Activated T-helper 1 cell treated with anti-CD3 and anti-CD28 coated beads, Interleukin-12 subunit alpha, Interleukin-12 subunit beta, Interleukin-2, Interleukin-4 antibody, amounts not matched to agents 30 ng/mL and 10 ng/mL and 1 ng/mL, durations not matched to agents 14 hours and 24 hours and 36 hours (primary cell): ENCODE data around the gene GINS2. TPM values are rescaled to one million over a fixed set of nuclear protein-coding genes. Genes with fewer than 3 reads are reported as not detected.

Source experiments
- DNase-seq: peaks from one replicate; pipeline ENCODE4 v3.0.0; 2021; ENCODE audit warnings: low spot score
- H3K27ac Mint-ChIP-seq: one replicate; pipeline ENCODE4 v1.8.0; 2021; ENCODE audit warnings: mild to moderate bottlenecking, mixed read lengths
- H3K27me3 Mint-ChIP-seq: one replicate; pipeline ENCODE4 v1.8.0; 2022; ENCODE audit warnings: mild to moderate bottlenecking, moderate library complexity, mixed read lengths; ENCODE audit not compliant: insufficient read depth
- H3K36me3 Mint-ChIP-seq: one replicate; pipeline ENCODE4 v1.8.0; 2021; ENCODE audit warnings: low read depth, mixed read lengths
- H3K4me1 Mint-ChIP-seq: one replicate; pipeline ENCODE4 v1.8.0; 2021; ENCODE audit warnings: low read depth, mixed read lengths
- H3K4me3 Mint-ChIP-seq: one replicate; pipeline ENCODE4 v1.8.0; 2021; ENCODE audit warnings: mild to moderate bottlenecking, moderate library complexity, mixed read lengths
- H3K9me3 Mint-ChIP-seq: one replicate; pipeline ENCODE4 v1.8.0; 2021; ENCODE audit warnings: mixed read lengths
- intact Hi-C: fragments of 100-400 bp; cut with micrococcal nuclease; formaldehyde crosslinking; loops from one replicate; pipeline ENCODE4 v1.15.1; 2024
- total RNA-seq: library from RNA; stranded (reverse); gene quantifications from 2 replicates; pipeline ENCODE4 v1.2.3, GENCODE V29; 2022

GINS2 gene
- total RNA-seq, 1 donor from 2014 or later, result 87.2 TPM

DNA sequence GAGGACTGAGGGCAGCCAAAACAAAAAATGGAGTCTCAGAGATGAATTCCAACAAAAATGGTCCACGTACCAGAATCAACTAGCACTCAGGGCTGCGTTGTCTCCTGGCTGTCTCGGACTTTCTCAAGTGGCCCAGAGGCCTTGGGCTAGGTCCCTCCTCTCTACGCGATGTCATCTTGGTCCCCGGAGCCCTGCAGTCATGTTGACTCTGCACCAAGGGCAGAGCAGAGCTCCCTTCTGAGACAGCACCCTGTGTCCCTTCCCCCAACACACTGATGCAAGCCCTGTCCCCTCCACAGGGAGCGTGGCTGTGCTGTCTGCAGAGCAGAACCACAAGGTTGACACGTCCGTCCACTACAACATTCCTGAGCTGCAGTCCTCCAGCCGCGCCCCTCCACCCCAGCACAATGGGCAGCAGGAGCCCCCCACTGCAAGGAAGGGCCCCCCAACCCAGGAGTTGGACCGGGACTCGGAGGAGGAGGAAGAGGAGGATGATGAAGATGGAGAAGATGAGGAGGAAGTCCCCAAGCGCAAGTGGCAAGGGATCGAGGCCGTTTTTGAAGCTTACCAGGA lies 20.8 kb downstream of the GINS2 start:
- Mint-ChIP-seq H3K4me1 (no peaks in the 10 kb centered on the region), H3K4me3 (no peak overlapping the region), H3K36me3 (peaks cover 17% of the 10 kb centered on the region), H3K9me3 (no peaks in the 10 kb centered on the region), H3K27ac (no peak overlapping the region), H3K27me3 (no peaks in the 10 kb centered on the region)
- DNase-seq, result no peak
- intact Hi-C loops, result no loop called here

DNA sequence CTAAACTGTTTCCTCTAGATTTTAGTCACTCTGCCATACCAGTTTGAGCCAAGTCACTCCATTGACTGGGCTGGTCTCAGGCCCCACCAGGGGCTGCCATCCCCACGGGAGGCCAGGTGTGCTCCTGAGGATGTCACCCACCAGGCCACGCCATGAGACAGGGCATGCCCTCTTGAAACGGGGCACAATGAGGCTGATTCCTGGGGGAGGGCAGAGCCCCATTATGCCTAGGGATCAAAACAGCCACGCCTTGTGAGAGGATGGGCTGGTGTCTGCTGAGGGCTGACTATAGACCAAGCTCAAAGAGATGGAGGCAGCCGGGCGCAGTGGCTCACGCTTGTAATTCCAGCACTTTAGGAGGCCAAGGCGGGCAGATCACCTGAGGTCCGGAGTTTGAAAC lies 21.5 kb downstream of the GINS2 start:
- no peaks in the 10 kb centered on the region for H3K4me1 Mint-ChIP-seq
- H3K27me3 Mint-ChIP-seq, result no peaks in the 10 kb centered on the region
- peaks cover 13% of the 10 kb centered on the region for H3K36me3 Mint-ChIP-seq
- no peak overlapping the region for H3K4me3 Mint-ChIP-seq
- H3K9me3 Mint-ChIP-seq, result no peaks in the 10 kb centered on the region
- DNase-seq, result no peak
- intact Hi-C loops, result no loop called here
- H3K27ac Mint-ChIP-seq, result no peak overlapping the region

DNA sequence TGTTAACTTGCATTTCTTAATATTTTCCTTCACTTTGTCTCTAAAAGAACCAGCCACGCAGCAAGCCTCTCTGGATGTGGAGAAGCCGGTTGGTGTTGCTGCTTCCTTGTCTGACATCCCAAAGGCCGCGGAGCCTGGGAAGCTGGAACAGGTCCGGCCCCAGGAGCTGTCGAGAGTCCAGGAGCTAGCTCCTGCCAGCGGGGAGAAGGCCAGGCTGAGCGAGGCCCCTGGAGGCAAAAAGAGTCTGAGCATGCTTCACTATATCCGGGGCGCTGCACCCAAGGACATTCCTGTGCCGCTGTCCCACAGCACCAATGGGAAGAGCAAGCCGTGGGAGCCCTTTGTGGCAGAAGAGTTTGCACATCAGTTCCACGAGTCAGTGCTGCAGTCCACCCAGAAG lies 22.8 kb downstream of the GINS2 start:
- H3K27me3 Mint-ChIP-seq, result no peaks in the 10 kb centered on the region
- H3K4me1 Mint-ChIP-seq, result no peaks in the 10 kb centered on the region
- H3K9me3 Mint-ChIP-seq, result no peaks in the 10 kb centered on the region
- H3K36me3 Mint-ChIP-seq, result peaks cover 8% of the 10 kb centered on the region
- H3K27ac Mint-ChIP-seq, result no peak overlapping the region
- H3K4me3 Mint-ChIP-seq, result no peak overlapping the region
- intact Hi-C loops, result no loop called here
- DNase-seq, result no peak

DNA sequence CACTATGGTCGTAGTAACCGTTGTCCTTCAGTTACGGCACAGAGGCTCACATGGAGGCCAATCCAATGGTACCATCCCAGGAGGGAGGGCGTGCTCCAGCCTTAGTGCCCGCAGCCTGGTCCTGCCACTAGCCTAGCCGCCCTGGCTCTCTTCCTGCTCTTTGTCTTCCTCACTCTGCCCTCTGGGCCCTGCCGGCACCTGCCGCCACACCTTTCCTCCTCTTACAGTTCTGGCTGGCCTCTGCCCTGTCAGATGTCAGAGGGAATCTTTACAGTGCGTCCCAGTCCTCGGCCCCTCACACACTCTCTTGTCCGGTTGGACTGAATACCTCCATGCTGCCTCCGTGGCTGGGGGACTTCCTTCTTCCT lies 23.4 kb downstream of the GINS2 start:
- no peak for DNase-seq
- Mint-ChIP-seq H3K27ac (no peak overlapping the region), H3K9me3 (no peaks in the 10 kb centered on the region), H3K27me3 (no peaks in the 10 kb centered on the region), H3K4me1 (no peaks in the 10 kb centered on the region), H3K4me3 (no peak overlapping the region), H3K36me3 (peaks cover 7% of the 10 kb centered on the region)
- intact Hi-C loops, result no loop called here

DNA sequence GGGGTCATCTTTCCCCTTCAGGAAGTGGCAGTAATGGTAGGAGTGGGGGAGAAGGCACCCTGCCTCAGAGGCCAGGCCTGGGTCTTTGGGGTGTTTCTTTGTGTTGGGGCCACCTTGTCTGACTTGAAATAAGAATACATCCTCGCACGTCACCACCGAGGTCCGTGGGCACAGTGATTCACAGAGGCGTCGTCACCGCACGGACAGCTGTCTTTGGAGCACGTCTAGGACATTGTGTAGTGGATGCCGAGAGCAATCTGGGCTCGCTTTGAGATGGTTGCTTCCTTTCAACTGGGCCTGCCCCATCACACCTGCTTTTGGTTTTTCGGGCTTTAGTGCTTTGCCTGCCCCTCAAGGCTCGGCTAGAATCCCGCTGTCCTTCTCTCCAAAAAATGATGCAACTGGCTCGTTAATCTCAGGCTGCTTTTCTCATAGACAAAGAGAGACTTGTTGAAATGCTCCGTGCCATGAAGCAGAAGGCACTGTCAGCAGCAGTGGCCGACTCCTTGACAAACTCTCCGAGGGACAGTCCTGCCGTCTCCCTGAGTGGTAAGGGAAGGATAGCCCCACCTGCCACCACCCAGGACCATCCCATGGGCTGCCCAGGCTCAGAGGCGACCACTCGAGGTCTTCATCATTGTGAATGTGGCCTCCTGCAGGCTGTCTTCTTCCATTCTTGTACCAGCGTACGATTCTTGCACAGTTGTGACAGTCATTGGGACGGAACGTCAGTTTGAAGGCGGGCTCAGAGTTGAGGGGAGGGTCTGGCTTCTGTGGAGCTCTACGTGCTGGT lies 24.0 kb downstream of the GINS2 start:
- no peak overlapping the region for H3K27ac Mint-ChIP-seq
- H3K36me3 Mint-ChIP-seq, result peaks cover 8% of the 10 kb centered on the region
- intact Hi-C loops, result no loop called here
- H3K4me1 Mint-ChIP-seq, result no peaks in the 10 kb centered on the region
- H3K9me3 Mint-ChIP-seq, result no peaks in the 10 kb centered on the region
- no peaks in the 10 kb centered on the region for H3K27me3 Mint-ChIP-seq
- no peak overlapping the region for H3K4me3 Mint-ChIP-seq
- no peak for DNase-seq

DNA sequence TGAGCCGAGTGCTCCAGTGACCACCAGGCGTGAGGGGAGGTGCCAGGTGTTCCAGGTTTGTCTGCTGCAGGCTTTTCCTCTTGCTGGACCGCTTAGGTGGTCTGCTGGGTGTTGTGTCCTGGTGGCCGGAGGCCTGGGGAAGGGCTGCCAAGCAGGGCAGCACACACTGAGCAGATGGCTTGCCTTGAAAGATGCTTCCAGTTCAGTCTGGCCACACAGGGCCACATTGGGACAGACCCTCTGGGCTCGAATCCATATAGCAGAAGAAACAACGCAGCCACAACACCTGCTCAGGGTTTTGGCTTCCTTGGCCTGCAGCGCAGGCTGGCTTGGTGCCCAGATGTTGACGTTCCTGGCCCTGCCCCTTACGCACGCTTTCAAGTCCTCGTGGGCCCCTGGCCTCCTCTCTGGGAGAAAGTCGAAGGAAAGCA lies 24.8 kb downstream of the GINS2 start:
- H3K36me3 Mint-ChIP-seq, result peaks cover 10% of the 10 kb centered on the region

DNA sequence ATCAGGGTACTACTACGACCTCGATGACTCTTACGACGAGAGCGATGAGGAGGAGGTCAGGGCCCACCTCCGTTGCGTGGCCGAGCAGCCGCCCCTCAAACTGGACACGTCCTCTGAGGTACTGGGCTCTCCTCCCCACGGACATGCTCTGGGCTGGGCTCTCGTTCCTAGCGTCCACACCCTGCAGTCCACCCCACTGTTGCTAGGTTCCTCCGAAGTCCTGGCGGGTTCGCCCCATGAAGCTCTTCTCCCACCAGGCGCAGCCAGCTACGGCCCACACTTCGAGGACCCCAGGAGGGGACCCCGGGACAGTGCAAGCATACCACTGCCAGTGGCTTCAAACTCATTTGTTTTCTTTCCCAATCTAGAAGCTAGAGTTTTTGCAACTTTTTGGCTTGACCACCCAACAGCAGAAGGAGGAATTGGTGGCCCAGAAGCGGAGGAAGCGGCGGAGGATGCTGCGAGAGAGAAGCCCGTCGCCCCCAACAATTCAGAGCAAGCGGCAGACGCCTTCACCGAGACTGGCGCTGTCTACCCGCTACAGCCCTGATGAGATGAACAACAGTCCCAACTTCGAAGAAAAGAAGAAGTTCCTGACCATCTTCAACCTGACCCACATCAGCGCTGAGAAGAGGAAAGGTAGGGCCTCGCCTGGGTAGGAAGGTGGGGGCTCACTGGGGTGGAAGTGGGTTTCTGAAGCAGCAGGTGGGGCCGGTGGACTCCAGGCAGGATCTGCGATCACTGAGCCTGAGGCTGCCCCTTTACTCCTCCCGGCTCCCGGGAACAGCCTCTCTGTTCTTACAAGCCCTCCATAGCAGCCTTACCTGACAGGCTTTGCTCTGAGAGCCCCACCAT lies 25.6 kb downstream of the GINS2 start:
- no peak overlapping the region for H3K27ac Mint-ChIP-seq
- no peak overlapping the region for H3K4me3 Mint-ChIP-seq
- no peak for DNase-seq
- peaks cover 10% of the 10 kb centered on the region for H3K36me3 Mint-ChIP-seq
- H3K9me3 Mint-ChIP-seq, result no peaks in the 10 kb centered on the region
- H3K27me3 Mint-ChIP-seq, result no peaks in the 10 kb centered on the region
- no peaks in the 10 kb centered on the region for H3K4me1 Mint-ChIP-seq
- intact Hi-C loops, result no loop called here

More for the DNA sequence above, 24.8 kb downstream of the GINS2 start:
- intact Hi-C loops, result no loop called here
- no peak overlapping the region for H3K27ac Mint-ChIP-seq
- no peaks in the 10 kb centered on the region for H3K27me3 Mint-ChIP-seq
- no peaks in the 10 kb centered on the region for H3K4me1 Mint-ChIP-seq
- no peak overlapping the region for H3K4me3 Mint-ChIP-seq
- no peak for DNase-seq
- H3K9me3 Mint-ChIP-seq, result no peaks in the 10 kb centered on the region

DNA sequence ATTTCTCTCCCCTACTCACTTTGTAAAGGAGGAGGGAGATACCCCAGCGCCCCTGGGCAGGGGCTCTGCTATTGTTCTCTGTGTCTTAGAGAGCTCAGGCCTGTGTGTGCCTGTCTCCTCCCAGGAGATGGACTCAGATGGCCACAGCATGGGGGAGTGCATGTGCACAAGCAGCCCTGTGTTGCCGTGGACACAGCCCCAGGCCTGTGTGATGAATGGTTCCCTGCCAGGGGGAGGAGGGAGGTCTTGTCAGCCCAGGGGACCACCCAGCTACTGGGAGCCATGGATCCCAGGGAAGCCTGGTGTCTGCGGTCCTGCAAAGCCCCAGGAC lies 26.3 kb downstream of the GINS2 start:
- H3K9me3 Mint-ChIP-seq, result no peaks in the 10 kb centered on the region
- no peaks in the 10 kb centered on the region for H3K4me1 Mint-ChIP-seq
- intact Hi-C loops, result no loop called here
- H3K27me3 Mint-ChIP-seq, result no peaks in the 10 kb centered on the region
- H3K4me3 Mint-ChIP-seq, result no peak overlapping the region
- H3K36me3 Mint-ChIP-seq, result peaks cover 10% of the 10 kb centered on the region
- no peak for DNase-seq
- peak overlapping the region; percentile 48 for H3K27ac Mint-ChIP-seq

DNA sequence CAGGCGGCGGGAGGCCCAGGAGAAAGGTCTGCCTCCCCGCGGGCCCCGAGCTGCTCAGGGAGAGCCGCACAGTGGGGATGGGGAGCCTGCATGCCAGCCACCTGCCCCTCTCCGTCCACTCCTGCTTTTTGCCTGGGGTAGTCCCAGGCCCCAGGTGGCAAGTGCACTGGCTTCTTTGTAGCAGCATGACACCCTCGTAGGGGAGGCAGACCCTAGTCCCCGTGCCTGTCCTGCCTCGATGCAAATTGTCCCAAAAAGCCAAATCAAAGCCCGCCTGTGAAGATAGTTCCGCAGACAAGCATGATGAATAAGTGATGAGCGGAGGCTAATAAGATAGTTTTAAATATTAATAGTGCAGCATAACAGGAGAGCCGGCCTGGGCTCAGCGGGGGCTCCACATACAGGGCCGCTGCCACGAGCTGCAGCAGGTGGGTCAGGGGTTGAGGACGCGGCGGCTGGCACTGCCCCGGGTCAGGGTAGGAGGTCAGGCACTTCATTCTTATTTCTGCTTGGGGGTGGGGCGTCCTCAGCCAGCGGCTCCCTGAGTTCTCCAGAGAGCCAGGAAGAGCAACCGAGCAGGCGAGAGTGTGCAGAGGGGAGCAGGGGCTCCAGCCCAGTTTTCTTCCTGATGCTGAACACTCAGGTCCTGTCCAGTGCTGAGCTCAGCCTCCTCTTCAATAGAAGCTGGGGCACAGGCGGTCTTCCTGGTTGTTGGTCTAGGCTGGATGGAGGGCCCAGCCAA lies 26.8 kb downstream of the GINS2 start:
- no peaks in the 10 kb centered on the region for H3K4me1 Mint-ChIP-seq
- H3K27me3 Mint-ChIP-seq, result no peaks in the 10 kb centered on the region
- intact Hi-C loops, result no loop called here
- no peak overlapping the region for H3K4me3 Mint-ChIP-seq
- no peak overlapping the region for H3K27ac Mint-ChIP-seq
- H3K36me3 Mint-ChIP-seq, result peaks cover 10% of the 10 kb centered on the region
- no peak for DNase-seq
- no peaks in the 10 kb centered on the region for H3K9me3 Mint-ChIP-seq

DNA sequence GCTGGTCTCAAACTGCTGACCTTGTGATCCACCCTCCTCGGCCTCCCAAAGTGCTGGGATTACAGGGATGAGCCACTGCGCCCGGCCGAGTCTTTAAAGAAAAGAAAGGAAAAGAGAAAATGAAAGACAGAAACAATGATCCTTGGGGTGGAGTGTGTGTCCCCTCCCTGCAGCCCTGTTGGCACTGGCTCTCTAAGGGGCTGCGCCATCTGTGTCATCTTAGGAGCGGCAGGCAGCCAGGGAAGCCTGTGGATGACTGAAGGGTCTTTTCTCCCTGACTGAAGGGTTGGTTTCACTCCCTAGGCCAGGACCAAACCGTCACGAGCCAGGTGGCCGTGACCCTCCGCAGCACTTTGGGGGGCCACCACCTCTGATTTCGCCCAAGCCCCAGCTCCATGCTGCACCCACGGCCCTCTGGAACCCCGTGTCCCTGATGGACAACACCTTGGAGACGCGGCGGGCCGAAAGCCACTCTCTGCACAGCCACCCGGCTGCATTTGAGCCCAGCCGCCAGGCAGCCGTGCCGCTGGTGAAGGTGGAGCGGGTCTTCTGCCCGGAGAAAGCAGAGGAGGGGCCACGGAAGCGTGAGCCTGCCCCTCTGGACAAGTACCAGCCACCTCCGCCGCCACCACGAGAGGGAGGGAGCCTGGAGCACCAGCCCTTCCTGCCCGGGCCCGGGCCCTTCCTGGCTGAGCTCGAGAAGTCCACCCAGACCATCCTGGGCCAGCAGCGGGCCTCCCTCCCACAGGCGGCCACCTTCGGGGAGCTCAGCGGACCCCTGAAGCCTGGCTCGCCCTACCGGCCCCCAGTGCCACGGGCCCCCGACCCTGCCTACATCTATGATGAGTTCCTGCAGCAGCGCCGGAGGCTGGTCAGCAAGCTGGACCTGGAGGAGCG lies 27.7 kb downstream of the GINS2 start:
- Mint-ChIP-seq H3K36me3 (peaks cover 6% of the 10 kb centered on the region), H3K27me3 (no peaks in the 10 kb centered on the region), H3K4me3 (no peak overlapping the region), H3K4me1 (no peaks in the 10 kb centered on the region), H3K27ac (no peak overlapping the region), H3K9me3 (no peaks in the 10 kb centered on the region)
- intact Hi-C loops, result no loop called here
- DNase-seq, result no peak

DNA sequence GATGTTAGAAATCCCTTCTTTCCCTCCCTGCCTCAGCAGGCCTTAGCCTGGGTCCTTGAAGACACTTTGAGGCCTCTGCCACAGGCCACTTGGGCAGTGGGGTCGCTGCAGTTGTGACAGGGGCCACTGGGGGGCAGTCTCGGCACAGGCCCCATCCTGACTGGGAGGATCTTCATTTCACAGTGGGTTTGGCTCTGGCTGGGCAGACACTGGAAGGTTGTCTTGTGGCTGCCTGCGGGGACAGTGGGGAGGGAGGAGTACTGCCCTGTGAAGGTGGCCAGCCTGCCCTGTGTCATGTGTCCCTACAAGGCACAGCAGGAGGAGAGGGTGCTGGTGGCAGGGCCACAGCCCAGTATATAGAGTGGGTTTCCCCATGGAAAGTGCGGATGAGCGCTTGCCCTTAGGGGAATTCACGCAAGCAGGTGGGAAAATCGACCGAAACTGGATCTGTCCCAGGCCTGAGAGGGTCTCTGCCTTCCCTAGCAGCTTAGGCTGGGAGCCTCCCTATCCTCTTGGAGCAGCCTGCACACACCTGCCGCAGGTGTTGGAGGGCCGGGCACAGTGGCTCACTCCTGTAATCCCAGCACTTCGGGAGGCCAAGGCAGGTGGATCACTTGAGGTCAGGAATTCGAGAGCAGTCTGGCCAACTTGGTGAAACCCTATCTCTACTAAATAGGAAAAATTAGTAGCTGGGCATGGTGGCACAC lies 28.8 kb downstream of the GINS2 start:
- peak; percentile 37 for DNase-seq
- H3K4me1 Mint-ChIP-seq, result no peaks in the 10 kb centered on the region
- peaks cover 5% of the 10 kb centered on the region for H3K36me3 Mint-ChIP-seq
- no peak overlapping the region for H3K4me3 Mint-ChIP-seq
- no peaks in the 10 kb centered on the region for H3K27me3 Mint-ChIP-seq
- H3K27ac Mint-ChIP-seq, result no peak overlapping the region
- intact Hi-C loops, result loop anchor here (1.0 kb wide), 1 partner anchor 58 kb away; no protein-coding TSS in a partner anchor
- H3K9me3 Mint-ChIP-seq, result no peaks in the 10 kb centered on the region
